Colonic mucosa (tissue), 4 donors: ENCODE measurements around the gene VIPR2. TPM values are rescaled to one million over a fixed set of nuclear protein-coding genes. Genes with fewer than 3 reads are reported as not detected.

Experiments
- DNase-seq: peaks from one replicate; pipeline ENCODE4 v3.0.0-alpha.2; 2020
- H3K27ac ChIP-seq: fragments of 200-600 bp; one replicate; pipeline ENCODE4 v1.8.0; 2021
- H3K27me3 ChIP-seq: fragments of 200-600 bp; one replicate; pipeline ENCODE4 v1.8.0; 2021
- H3K36me3 ChIP-seq: fragments of 200-600 bp; one replicate; pipeline ENCODE4 v1.8.0; 2021
- H3K4me1 ChIP-seq: fragments of 200-600 bp; one replicate; pipeline ENCODE4 v1.8.0; 2021; ENCODE audit warnings: mild to moderate bottlenecking
- H3K4me3 ChIP-seq: fragments of 200-600 bp; one replicate; pipeline ENCODE4 v1.8.0; 2021
- H3K9ac ChIP-seq, 2 donors: one replicate each; pipeline ENCODE4 v1.7.0; 2013; ENCODE audit warnings: control low read depth in 2 of 2, low read depth in 2 of 2, low read length in 2 of 2
- H3K9me3 ChIP-seq: fragments of 200-600 bp; one replicate; pipeline ENCODE4 v1.8.0; 2021
- intact Hi-C: fragments of 100-400 bp; cut with DNase I; formaldehyde crosslinking; loops from one replicate; pipeline ENCODE4 v1.14.1; 2022
- total RNA-seq, 2 donors: library from RNA; stranded (reverse); fragmentation: NEBNext Ultra II Directional in 1 of 2; extraction: Animal tissue kit (Norgen Biotek cat#: 25700) in 1 of 2; gene quantifications; one replicate each; pipeline ENCODE4 v1.2.1, GENCODE V29; 2021
- TF ChIP-seq, protein P1 (sequence below): fragments of 200-600 bp; IDR thresholded peaks from one replicate; pipeline ENCODE4 v1.8.0; 2022; ENCODE audit warnings: antibody characterized with exemption, mild to moderate bottlenecking
- donor health status: healthy.
- donor health status: DM: no; HTN: no; CAD: no.
- donor health status: DM: no; HTN: no; CAD: no.

VIPR2 gene
- total RNA-seq, 2 donors from 2014 or later, result 0.37 to 1.3 TPM

GRCh38 chr7:159056737-159057136 is 87.9 kb downstream of the VIPR2 start:
- TF ChIP-seq, protein P1, sequence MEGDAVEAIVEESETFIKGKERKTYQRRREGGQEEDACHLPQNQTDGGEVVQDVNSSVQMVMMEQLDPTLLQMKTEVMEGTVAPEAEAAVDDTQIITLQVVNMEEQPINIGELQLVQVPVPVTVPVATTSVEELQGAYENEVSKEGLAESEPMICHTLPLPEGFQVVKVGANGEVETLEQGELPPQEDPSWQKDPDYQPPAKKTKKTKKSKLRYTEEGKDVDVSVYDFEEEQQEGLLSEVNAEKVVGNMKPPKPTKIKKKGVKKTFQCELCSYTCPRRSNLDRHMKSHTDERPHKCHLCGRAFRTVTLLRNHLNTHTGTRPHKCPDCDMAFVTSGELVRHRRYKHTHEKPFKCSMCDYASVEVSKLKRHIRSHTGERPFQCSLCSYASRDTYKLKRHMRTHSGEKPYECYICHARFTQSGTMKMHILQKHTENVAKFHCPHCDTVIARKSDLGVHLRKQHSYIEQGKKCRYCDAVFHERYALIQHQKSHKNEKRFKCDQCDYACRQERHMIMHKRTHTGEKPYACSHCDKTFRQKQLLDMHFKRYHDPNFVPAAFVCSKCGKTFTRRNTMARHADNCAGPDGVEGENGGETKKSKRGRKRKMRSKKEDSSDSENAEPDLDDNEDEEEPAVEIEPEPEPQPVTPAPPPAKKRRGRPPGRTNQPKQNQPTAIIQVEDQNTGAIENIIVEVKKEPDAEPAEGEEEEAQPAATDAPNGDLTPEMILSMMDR, result no peak
- no peak overlapping the region for H3K27ac ChIP-seq
- DNase-seq, result no peak
- H3K4me1 ChIP-seq, result no peaks in the 10 kb centered on the region
- no peaks in the 10 kb centered on the region for H3K9me3 ChIP-seq
- intact Hi-C loops, result no loop called here
- no peak overlapping the region for H3K9ac ChIP-seq
- no peaks in the 10 kb centered on the region for H3K27me3 ChIP-seq
- H3K4me3 ChIP-seq, result no peak overlapping the region
- H3K36me3 ChIP-seq, result no peaks in the 10 kb centered on the region

GRCh38 chr7:159051916-159052315 is 92.8 kb downstream of the VIPR2 start:
- DNase-seq, result no peak
- Histone ChIP-seq H3K27me3 (no peaks in the 10 kb centered on the region), H3K4me3 (no peak overlapping the region), H3K9ac (no peak overlapping the region), H3K4me1 (no peaks in the 10 kb centered on the region), H3K27ac (no peak overlapping the region), H3K9me3 (no peaks in the 10 kb centered on the region), H3K36me3 (no peaks in the 10 kb centered on the region)
- intact Hi-C loops, result no loop called here
- TF ChIP-seq, protein P1, result no peak

DNA sequence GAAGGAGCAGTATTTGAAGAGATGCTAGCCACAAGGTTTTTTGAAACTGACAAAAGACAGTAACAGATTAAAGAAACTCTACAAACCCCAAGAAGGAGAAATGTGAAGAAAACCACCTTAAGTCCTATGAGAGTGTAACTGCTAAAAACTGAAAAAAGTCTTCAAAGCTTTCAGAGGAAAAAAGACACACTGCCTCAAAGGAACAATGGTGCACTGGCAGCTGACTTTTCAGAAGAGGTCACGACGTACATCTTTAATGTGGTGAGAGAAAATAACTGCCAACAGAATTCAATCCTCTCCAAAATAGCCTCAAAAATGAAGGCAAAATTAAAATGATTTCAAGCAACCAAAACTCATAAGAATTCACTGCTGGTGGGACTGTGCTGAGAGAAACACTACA is 94.0 kb downstream of the VIPR2 start:
- H3K9me3 ChIP-seq, result no peaks in the 10 kb centered on the region
- H3K9ac ChIP-seq, result no peak overlapping the region
- no peak for DNase-seq
- H3K27me3 ChIP-seq, result no peaks in the 10 kb centered on the region
- no peak overlapping the region for H3K4me3 ChIP-seq
- intact Hi-C loops, result no loop called here
- H3K36me3 ChIP-seq, result no peaks in the 10 kb centered on the region
- TF ChIP-seq, protein P1, result no peak
- H3K27ac ChIP-seq, result no peak overlapping the region
- no peaks in the 10 kb centered on the region for H3K4me1 ChIP-seq

GRCh38 chr7:159049266-159050025 is 95.2 kb downstream of the VIPR2 start:
- TF ChIP-seq, protein P1, result no peak
- Histone ChIP-seq H3K9ac (no peak overlapping the region), H3K9me3 (no peaks in the 10 kb centered on the region), H3K27me3 (no peaks in the 10 kb centered on the region), H3K27ac (no peak overlapping the region), H3K36me3 (no peaks in the 10 kb centered on the region), H3K4me1 (no peaks in the 10 kb centered on the region), H3K4me3 (no peak overlapping the region)
- intact Hi-C loops, result no loop called here
- DNase-seq, result peak; percentile 13

DNA sequence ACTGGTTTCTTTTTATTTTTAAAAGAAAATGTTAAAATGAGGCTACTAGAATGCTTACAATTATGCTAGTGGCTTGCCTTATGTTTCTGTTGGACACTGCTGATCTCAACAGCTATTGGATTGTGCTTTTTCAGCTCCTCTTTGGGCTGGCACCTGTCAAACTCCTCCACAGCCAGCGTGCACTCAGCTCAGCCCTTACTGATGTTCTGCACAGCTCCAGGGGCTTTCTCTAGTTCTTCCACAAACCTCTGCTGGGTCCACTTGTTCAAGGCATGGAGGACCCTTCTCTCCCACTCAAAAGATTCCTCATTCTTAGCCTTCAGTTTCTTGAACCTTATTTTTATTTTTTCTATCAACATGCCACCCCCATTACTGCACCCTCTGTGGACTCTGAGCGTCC is 96.0 kb downstream of the VIPR2 start:
- no peaks in the 10 kb centered on the region for H3K9me3 ChIP-seq
- intact Hi-C loops, result no loop called here
- no peaks in the 10 kb centered on the region for H3K36me3 ChIP-seq
- TF ChIP-seq, protein P1, result no peak
- no peaks in the 10 kb centered on the region for H3K27me3 ChIP-seq
- H3K27ac ChIP-seq, result no peak overlapping the region
- no peak overlapping the region for H3K4me3 ChIP-seq
- no peaks in the 10 kb centered on the region for H3K4me1 ChIP-seq
- no peak overlapping the region for H3K9ac ChIP-seq
- DNase-seq, result peak; percentile 5
